Measurements from ENCODE around the gene PNMA6E. TPM values are rescaled to one million over a fixed set of nuclear protein-coding genes. Genes with fewer than 3 reads are reported as not detected.

PNMA6E gene
- total RNA-seq, 3 donors from 2014 or later = not detected

DNA sequence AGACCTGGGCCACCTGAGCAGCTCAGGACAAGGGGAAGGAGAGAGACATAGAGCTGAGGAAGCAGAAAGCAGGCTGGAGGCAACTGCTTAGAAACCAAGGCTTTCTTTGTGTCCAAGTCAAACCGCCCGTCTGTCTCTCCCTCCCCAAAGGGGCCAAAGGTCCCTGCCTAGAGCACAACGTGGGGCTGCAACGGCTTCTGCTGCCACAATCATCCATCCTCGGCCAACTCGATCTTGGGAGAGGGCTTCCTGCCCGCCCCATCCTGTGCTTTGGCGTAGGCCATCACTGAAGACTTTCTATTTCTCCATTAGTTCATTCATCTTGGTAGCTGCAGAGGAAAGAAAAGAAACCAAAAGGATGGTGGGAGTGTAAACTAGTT is 46.4 kb upstream of the PNMA6E start:
- H3K27ac ChIP-seq = no peak overlapping the region
- no peak for DNase-seq (ENCODE audit: low spot score in 2 of 2)
- H3K9me3 ChIP-seq = no peaks in the 10 kb centered on the region
- intact Hi-C loops (cut with DNase I; ENCODE audit: low total_unique reads) = no loop called here
- no peaks in the 10 kb centered on the region for H3K4me1 ChIP-seq
- peaks cover 0 to 14% of the 10 kb centered on the region in 2 donors for H3K27me3 ChIP-seq
- no peaks in the 10 kb centered on the region for H3K36me3 ChIP-seq
- H3K4me3 ChIP-seq = no peak overlapping the region
- TF ChIP-seq POLR2AphosphoS5 (IDR thresholded peaks at IDR 0.05) = no peak
- TF ChIP-seq POLR2A (IDR thresholded peaks at IDR 0.05) = no peak
- TF ChIP-seq, protein P1, sequence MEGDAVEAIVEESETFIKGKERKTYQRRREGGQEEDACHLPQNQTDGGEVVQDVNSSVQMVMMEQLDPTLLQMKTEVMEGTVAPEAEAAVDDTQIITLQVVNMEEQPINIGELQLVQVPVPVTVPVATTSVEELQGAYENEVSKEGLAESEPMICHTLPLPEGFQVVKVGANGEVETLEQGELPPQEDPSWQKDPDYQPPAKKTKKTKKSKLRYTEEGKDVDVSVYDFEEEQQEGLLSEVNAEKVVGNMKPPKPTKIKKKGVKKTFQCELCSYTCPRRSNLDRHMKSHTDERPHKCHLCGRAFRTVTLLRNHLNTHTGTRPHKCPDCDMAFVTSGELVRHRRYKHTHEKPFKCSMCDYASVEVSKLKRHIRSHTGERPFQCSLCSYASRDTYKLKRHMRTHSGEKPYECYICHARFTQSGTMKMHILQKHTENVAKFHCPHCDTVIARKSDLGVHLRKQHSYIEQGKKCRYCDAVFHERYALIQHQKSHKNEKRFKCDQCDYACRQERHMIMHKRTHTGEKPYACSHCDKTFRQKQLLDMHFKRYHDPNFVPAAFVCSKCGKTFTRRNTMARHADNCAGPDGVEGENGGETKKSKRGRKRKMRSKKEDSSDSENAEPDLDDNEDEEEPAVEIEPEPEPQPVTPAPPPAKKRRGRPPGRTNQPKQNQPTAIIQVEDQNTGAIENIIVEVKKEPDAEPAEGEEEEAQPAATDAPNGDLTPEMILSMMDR (IDR thresholded peaks at IDR 0.05) = no peak

DNA sequence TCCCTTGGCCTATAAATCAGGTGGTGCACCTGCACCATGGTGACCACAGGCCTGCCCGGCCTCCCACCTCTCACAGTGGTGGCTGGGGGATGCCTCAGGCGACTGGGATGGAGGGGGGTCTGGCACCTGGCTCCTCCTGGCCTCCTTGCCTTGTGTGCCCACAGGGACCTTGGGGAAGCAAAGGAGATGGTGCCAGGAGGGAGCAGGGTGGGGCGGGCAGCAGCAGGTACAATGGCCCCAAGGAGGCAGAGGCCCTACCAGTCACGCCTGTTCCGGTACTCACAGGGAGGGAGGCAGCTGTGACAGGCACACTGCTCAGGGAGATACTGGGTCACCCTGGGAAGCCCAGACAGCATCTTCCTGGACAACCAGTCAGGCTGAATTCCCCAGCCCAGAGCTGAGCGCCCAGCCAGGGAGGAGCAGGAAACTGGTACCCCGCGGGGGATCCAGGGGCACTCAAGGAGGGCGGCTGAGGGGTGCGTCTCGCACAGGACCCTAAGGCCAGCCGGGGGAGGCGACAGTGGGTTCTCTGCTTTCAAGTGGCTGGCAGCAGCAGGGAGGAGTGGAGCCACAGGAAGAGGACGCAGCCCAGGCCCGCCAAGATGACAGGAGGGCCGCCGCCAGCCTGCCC is 45.9 kb upstream of the PNMA6E start:
- no peak for DNase-seq (ENCODE audit: low spot score in 2 of 2)
- TF ChIP-seq POLR2A (IDR thresholded peaks at IDR 0.05) = no peak

DNA sequence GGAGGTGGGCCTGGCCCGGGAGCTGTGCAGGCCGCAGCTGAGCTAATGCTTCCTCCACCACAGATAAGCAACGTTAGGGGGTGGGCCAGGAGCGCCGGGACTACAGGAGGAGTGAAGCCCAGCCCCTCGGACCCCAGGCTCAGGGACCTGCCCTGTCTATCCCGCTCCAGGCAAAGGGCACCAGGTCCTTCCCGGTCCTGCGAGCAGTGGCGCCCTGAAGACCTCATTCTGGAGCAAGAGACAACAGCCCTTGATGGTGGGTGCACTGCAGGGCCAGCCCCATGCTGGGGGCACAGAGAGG is 45.4 kb upstream of the PNMA6E start:
- no peak for DNase-seq (ENCODE audit: low spot score in 2 of 2)
- H3K4me3 ChIP-seq = no peak overlapping the region
- no peaks in the 10 kb centered on the region for H3K36me3 ChIP-seq
- H3K27me3 ChIP-seq = peaks cover 0 to 14% of the 10 kb centered on the region in 2 donors
- no peak for TF ChIP-seq POLR2A (IDR thresholded peaks at IDR 0.05)
- TF ChIP-seq, protein P1 (IDR thresholded peaks at IDR 0.05) = no peak
- intact Hi-C loops (cut with DNase I; ENCODE audit: low total_unique reads) = no loop called here
- no peaks in the 10 kb centered on the region for H3K4me1 ChIP-seq
- H3K27ac ChIP-seq = no peak overlapping the region
- H3K9me3 ChIP-seq = no peaks in the 10 kb centered on the region

More for the DNA sequence above, 45.9 kb upstream of the PNMA6E start:
- peaks cover 0 to 14% of the 10 kb centered on the region in 2 donors for H3K27me3 ChIP-seq
- H3K4me1 ChIP-seq = no peaks in the 10 kb centered on the region
- H3K36me3 ChIP-seq = no peaks in the 10 kb centered on the region
- intact Hi-C loops (cut with DNase I; ENCODE audit: low total_unique reads) = no loop called here
- no peak overlapping the region for H3K27ac ChIP-seq
- H3K4me3 ChIP-seq = no peak overlapping the region
- no peaks in the 10 kb centered on the region for H3K9me3 ChIP-seq

DNA sequence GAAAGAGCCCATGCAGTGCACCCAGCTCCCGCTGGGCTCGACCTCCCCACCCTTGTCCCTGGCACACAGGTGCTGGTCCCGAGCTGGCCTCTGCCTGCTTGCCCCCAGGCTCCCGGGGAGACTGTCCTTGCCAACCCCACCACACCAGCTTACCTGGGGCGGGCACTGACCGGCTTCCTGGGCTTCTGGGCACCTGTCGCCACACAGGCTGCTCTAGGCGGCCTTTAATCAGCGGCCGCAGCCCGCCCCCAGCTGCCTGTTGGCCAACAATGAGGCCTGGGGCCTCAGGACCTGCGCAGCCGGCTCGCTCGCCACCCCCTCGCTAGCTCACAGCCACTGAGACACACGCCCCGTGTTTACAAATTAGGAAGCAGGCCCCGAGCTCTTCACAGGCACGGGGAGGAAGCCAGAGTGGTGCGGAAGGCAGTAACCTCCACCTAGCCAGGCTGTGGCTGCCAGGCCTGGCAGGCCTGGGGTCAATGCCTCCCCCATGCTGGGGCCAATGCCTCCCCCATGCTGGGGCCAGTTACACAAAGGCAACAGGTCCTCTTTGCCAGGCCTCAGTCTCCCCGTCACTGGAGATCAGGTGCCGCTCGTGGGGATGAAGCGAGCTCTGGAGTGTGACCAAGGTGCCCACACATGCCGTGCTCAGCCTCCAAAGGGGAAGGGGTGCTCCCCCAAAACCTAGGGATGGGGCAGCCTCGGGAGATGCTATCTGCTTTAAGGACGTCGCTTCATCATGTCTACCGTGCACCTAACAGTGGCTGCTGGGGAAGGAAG is 44.9 kb upstream of the PNMA6E start, which contains the start of gene TREX2:
TSS of gene TREX2 (minus strand) at position 201 of the 780 bp plus-strand sequence. CDS start 626 bp downstream, outside the sequence.
- intact Hi-C loops (cut with DNase I; ENCODE audit: low total_unique reads) = no loop called here
- DNase-seq (ENCODE audit: low spot score in 2 of 2) = no peak
- no peak within 1 kb of the TSS for H3K4me3 ChIP-seq

DNA sequence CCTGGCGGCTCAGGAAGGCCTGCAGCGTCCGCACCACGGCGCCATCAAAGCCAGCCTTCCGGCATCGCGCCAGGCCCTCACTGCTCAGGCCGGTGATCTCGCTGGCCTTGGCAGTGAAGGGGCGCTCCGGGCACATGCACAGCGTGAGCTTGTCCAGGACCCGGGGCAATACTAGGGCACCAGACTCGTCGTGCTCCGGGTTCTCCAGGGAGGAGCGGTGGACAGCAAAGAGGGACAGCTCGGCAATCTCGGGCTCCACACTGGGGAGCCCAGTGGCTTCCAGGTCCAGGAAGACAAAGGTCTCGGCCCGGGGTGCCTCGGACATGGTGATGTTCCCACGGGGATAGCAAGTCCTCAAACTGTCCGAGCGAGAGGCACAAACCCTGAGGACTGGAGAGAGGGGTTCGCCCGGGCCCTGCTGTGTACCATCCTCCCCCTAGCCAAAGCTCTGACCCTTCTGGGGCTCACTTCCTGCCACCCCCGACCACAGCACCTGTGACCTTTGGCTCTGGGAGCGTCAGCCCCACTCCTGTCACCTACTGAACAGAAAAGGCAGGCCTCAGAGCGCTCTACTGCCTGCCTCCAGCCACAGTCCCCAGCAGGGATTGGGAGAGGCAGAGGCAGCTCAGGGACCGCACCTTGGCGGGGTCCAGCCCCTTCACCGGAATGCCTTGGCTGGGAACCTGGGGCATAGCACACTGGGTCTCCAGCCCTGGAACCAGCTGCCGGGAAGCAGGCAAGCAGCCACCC is 44.1 kb upstream of the PNMA6E start:
- DNase-seq (ENCODE audit: low spot score in 2 of 2) = no peak
- peak overlapping the region in 1 of 2 donors; percentile 25 for H3K27ac ChIP-seq
- H3K36me3 ChIP-seq = no peaks in the 10 kb centered on the region
- no peaks in the 10 kb centered on the region for H3K4me1 ChIP-seq
- peaks cover 0 to 17% of the 10 kb centered on the region in 2 donors for H3K27me3 ChIP-seq
- no peak overlapping the region for H3K4me3 ChIP-seq
- TF ChIP-seq, protein P1 (IDR thresholded peaks at IDR 0.05) = no peak
- no peak for TF ChIP-seq POLR2AphosphoS5 (IDR thresholded peaks at IDR 0.05)
- no peak for TF ChIP-seq POLR2A (IDR thresholded peaks at IDR 0.05)
- intact Hi-C loops (cut with DNase I; ENCODE audit: low total_unique reads) = no loop called here
- H3K9me3 ChIP-seq = peaks cover 0 to 1% of the 10 kb centered on the region in 2 donors

More for the DNA sequence above, 44.9 kb upstream of the PNMA6E start, which contains the start of gene TREX2:
- peak within 1 kb of the TSS in 1 of 2 donors; percentile 25 for H3K27ac ChIP-seq
- no peaks in the 10 kb centered on the region for H3K4me1 ChIP-seq
- H3K27me3 ChIP-seq = peaks cover 0 to 14% of the 10 kb centered on the region in 2 donors
- H3K36me3 ChIP-seq = no peaks in the 10 kb centered on the region
- no peaks in the 10 kb centered on the region for H3K9me3 ChIP-seq
- TF ChIP-seq, protein P1 (IDR thresholded peaks at IDR 0.05) = no peak
- TF ChIP-seq POLR2AphosphoS5 (IDR thresholded peaks at IDR 0.05) = no peak
- TF ChIP-seq POLR2A (IDR thresholded peaks at IDR 0.05) = no peak
